ENCODE data around the gene MVB12B. TPM values are rescaled to one million over a fixed set of nuclear protein-coding genes. Genes with fewer than 3 reads are reported as not detected.

MVB12B gene
- total RNA-seq, 1 donor from 2014 or later, result 16.5 TPM

GRCh38 chr9:126428534-126429175, 102.0 kb downstream of the MVB12B start:
- intact Hi-C loops (cut with DNase I), result no loop called here
- no peaks in the 10 kb centered on the region for H3K36me3 ChIP-seq
- H3K27ac ChIP-seq, result no peak overlapping the region
- H3K4me3 ChIP-seq, result no peak overlapping the region
- peak in 1 of 2 donors; percentile 49 for DNase-seq (ENCODE audit: extremely low spot score in 2 of 2)
- TF ChIP-seq POLR2AphosphoS5 (IDR thresholded peaks at IDR 0.05; ENCODE audit: insufficient read depth in 1 of 2, low read depth in 1 of 2) (no peak), POLR2A (IDR thresholded peaks at IDR 0.05) (no peak), CTCF (IDR thresholded peaks at IDR 0.05) (no peak)
- H3K9me3 ChIP-seq, result no peaks in the 10 kb centered on the region
- H3K27me3 ChIP-seq, result no peaks in the 10 kb centered on the region
- H3K4me1 ChIP-seq, result no peaks in the 10 kb centered on the region

GRCh38 chr9:126429190-126429589, 102.6 kb downstream of the MVB12B start:
- Histone ChIP-seq H3K4me1 (no peaks in the 10 kb centered on the region), H3K4me3 (no peak overlapping the region), H3K27ac (no peak overlapping the region), H3K9me3 (no peaks in the 10 kb centered on the region), H3K27me3 (no peaks in the 10 kb centered on the region), H3K36me3 (no peaks in the 10 kb centered on the region)
- no peak for TF ChIP-seq POLR2AphosphoS5 (IDR thresholded peaks at IDR 0.05; ENCODE audit: insufficient read depth in 1 of 2, low read depth in 1 of 2)
- no peak for TF ChIP-seq CTCF (IDR thresholded peaks at IDR 0.05)
- TF ChIP-seq POLR2A (IDR thresholded peaks at IDR 0.05), result no peak
- intact Hi-C loops (cut with DNase I), result no loop called here
- peak in 1 of 2 donors; percentile 6 for DNase-seq (ENCODE audit: extremely low spot score in 2 of 2)

GRCh38 chr9:126430124-126430523, 103.5 kb downstream of the MVB12B start:
- Histone ChIP-seq H3K27ac (no peak overlapping the region), H3K27me3 (no peaks in the 10 kb centered on the region), H3K4me3 (no peak overlapping the region), H3K36me3 (no peaks in the 10 kb centered on the region), H3K9me3 (no peaks in the 10 kb centered on the region), H3K4me1 (no peaks in the 10 kb centered on the region)
- intact Hi-C loops (cut with DNase I), result no loop called here
- DNase-seq (ENCODE audit: extremely low spot score in 2 of 2), result peak in 1 of 2 donors; percentile 47
- TF ChIP-seq POLR2AphosphoS5 (IDR thresholded peaks at IDR 0.05; ENCODE audit: insufficient read depth in 1 of 2, low read depth in 1 of 2), result no peak
- TF ChIP-seq CTCF (IDR thresholded peaks at IDR 0.05), result no peak
- TF ChIP-seq POLR2A (IDR thresholded peaks at IDR 0.05), result no peak

GRCh38 chr9:126431077-126431742, 104.6 kb downstream of the MVB12B start:
- H3K9me3 ChIP-seq, result no peaks in the 10 kb centered on the region
- no peak for TF ChIP-seq POLR2A (IDR thresholded peaks at IDR 0.05)
- peak; percentile 8 to 43 for DNase-seq (ENCODE audit: extremely low spot score in 2 of 2)
- no peak overlapping the region for H3K4me3 ChIP-seq
- H3K27me3 ChIP-seq, result no peaks in the 10 kb centered on the region
- no peak overlapping the region for H3K27ac ChIP-seq
- no peaks in the 10 kb centered on the region for H3K36me3 ChIP-seq
- peaks cover 7% of the 10 kb centered on the region for H3K4me1 ChIP-seq
- intact Hi-C loops (cut with DNase I), result no loop called here

GRCh38 chr9:126432659-126433058, 106.0 kb downstream of the MVB12B start:
- no peak overlapping the region for H3K4me3 ChIP-seq
- H3K36me3 ChIP-seq, result no peaks in the 10 kb centered on the region
- peak in 1 of 2 donors; percentile 52 for DNase-seq (ENCODE audit: extremely low spot score in 2 of 2)
- TF ChIP-seq CTCF (IDR thresholded peaks at IDR 0.05) (no peak), POLR2A (IDR thresholded peaks at IDR 0.05) (no peak), POLR2AphosphoS5 (IDR thresholded peaks at IDR 0.05; ENCODE audit: insufficient read depth in 1 of 2, low read depth in 1 of 2) (no peak)
- H3K27me3 ChIP-seq, result no peaks in the 10 kb centered on the region
- H3K9me3 ChIP-seq, result no peaks in the 10 kb centered on the region
- peaks cover 7% of the 10 kb centered on the region for H3K4me1 ChIP-seq
- H3K27ac ChIP-seq, result no peak overlapping the region
- intact Hi-C loops (cut with DNase I), result no loop called here

Measured in vagina (tissue), 2 donors.